Mucosa of rectum (tissue), 2 donors: Measurements from ENCODE around the gene ZNF608.

Experiments used
- H3K27ac ChIP-seq, 2 donors: one replicate each; pipeline ENCODE4 v1.7.0; 2013; ENCODE audit warnings: inconsistent platforms in 2 of 2, low read depth in 2 of 2, low read length in 2 of 2
- H3K27me3 ChIP-seq, 2 donors: one replicate each; pipeline ENCODE4 v1.7.0; 2013; ENCODE audit warnings: low read length in 2 of 2; ENCODE audit not compliant: control insufficient read depth in 2 of 2, insufficient read depth in 2 of 2
- H3K36me3 ChIP-seq, 2 donors: one replicate each; pipeline ENCODE4 v1.7.0; 2013; ENCODE audit warnings: low read length in 2 of 2; ENCODE audit not compliant: control insufficient read depth in 2 of 2, insufficient read depth in 2 of 2
- H3K4me1 ChIP-seq, 2 donors: one replicate each; pipeline ENCODE4 v1.7.0; 2013; ENCODE audit warnings: low read length in 2 of 2, mild to moderate bottlenecking in 1 of 2; ENCODE audit not compliant: control insufficient read depth in 2 of 2, insufficient read depth in 2 of 2
- H3K4me3 ChIP-seq, 2 donors: one replicate each; pipeline ENCODE4 v1.7.0; 2013; ENCODE audit warnings: low read length in 2 of 2
- H3K9ac ChIP-seq, 2 donors: one replicate each; pipeline ENCODE4 v1.7.0; 2013; ENCODE audit warnings: low read length in 2 of 2, low read depth in 1 of 2, mild to moderate bottlenecking in 1 of 2
- H3K9me3 ChIP-seq, 2 donors: one replicate each; pipeline ENCODE4 v1.7.0; 2013; ENCODE audit warnings: low read length in 2 of 2; ENCODE audit not compliant: control insufficient read depth in 2 of 2
- donor health status: healthy.
- donor health status: Normal muscosa, but diverticular disease.

ZNF608 gene

GRCh38 chr5:124780011-124780410 lies 33.6 kb upstream of the ZNF608 start:
- Histone ChIP-seq H3K27ac (no peak overlapping the region), H3K9ac (no peak overlapping the region), H3K4me1 (no peaks in the 10 kb centered on the region), H3K4me3 (no peak overlapping the region), H3K9me3 (no peaks in the 10 kb centered on the region), H3K36me3 (no peaks in the 10 kb centered on the region), H3K27me3 (no peaks in the 10 kb centered on the region)

GRCh38 chr5:124773315-124774311 lies 27.2 kb upstream of the ZNF608 start:
- H3K9ac ChIP-seq = no peak overlapping the region
- no peaks in the 10 kb centered on the region for H3K27me3 ChIP-seq
- no peak overlapping the region for H3K27ac ChIP-seq
- H3K4me1 ChIP-seq = no peaks in the 10 kb centered on the region
- H3K4me3 ChIP-seq = no peak overlapping the region
- no peaks in the 10 kb centered on the region for H3K9me3 ChIP-seq
- no peaks in the 10 kb centered on the region for H3K36me3 ChIP-seq

- Histone ChIP-seq H3K27ac (no peak overlapping the region), H3K4me1 (no peaks in the 10 kb centered on the region), H3K27me3 (no peaks in the 10 kb centered on the region), H3K36me3 (no peaks in the 10 kb centered on the region), H3K9me3 (no peaks in the 10 kb centered on the region), H3K9ac (no peak overlapping the region), H3K4me3 (no peak overlapping the region)
Observed at GRCh38 chr5:124772457-124773200, 26.2 kb upstream of the ZNF608 start.

GRCh38 chr5:124771761-124772160 lies 25.3 kb upstream of the ZNF608 start:
- H3K9ac ChIP-seq = no peak overlapping the region
- no peaks in the 10 kb centered on the region for H3K9me3 ChIP-seq
- no peak overlapping the region for H3K27ac ChIP-seq
- H3K27me3 ChIP-seq = no peaks in the 10 kb centered on the region
- no peaks in the 10 kb centered on the region for H3K4me1 ChIP-seq
- H3K4me3 ChIP-seq = no peak overlapping the region
- H3K36me3 ChIP-seq = no peaks in the 10 kb centered on the region

- no peak overlapping the region for H3K27ac ChIP-seq
- H3K36me3 ChIP-seq = no peaks in the 10 kb centered on the region
- no peak overlapping the region for H3K9ac ChIP-seq
- H3K4me3 ChIP-seq = no peak overlapping the region
- H3K27me3 ChIP-seq = no peaks in the 10 kb centered on the region
- H3K4me1 ChIP-seq = no peaks in the 10 kb centered on the region
- no peaks in the 10 kb centered on the region for H3K9me3 ChIP-seq
Observed at GRCh38 chr5:124764992-124765611, 18.7 kb upstream of the ZNF608 start.

GRCh38 chr5:124764585-124764984 lies 18.1 kb upstream of the ZNF608 start:
- Histone ChIP-seq H3K9me3 (no peaks in the 10 kb centered on the region), H3K4me1 (no peaks in the 10 kb centered on the region), H3K27ac (no peak overlapping the region), H3K27me3 (no peaks in the 10 kb centered on the region), H3K4me3 (no peak overlapping the region), H3K9ac (no peak overlapping the region), H3K36me3 (no peaks in the 10 kb centered on the region)

- Histone ChIP-seq H3K9me3 (no peaks in the 10 kb centered on the region), H3K27me3 (no peaks in the 10 kb centered on the region), H3K4me1 (no peaks in the 10 kb centered on the region), H3K4me3 (no peak overlapping the region), H3K36me3 (no peaks in the 10 kb centered on the region), H3K27ac (no peak overlapping the region), H3K9ac (no peak overlapping the region)
Observed at GRCh38 chr5:124761010-124761409, 14.6 kb upstream of the ZNF608 start.

- Histone ChIP-seq H3K27me3 (no peaks in the 10 kb centered on the region), H3K36me3 (no peaks in the 10 kb centered on the region), H3K4me3 (no peak overlapping the region), H3K9me3 (no peaks in the 10 kb centered on the region), H3K9ac (no peak overlapping the region), H3K4me1 (no peaks in the 10 kb centered on the region), H3K27ac (no peak overlapping the region)
Observed at GRCh38 chr5:124760608-124761007, 14.2 kb upstream of the ZNF608 start.

GRCh38 chr5:124755565-124755964 lies 9.1 kb upstream of the ZNF608 start:
- Histone ChIP-seq H3K27me3 (no peaks in the 10 kb centered on the region), H3K27ac (no peak overlapping the region), H3K4me1 (no peaks in the 10 kb centered on the region), H3K9ac (no peak overlapping the region), H3K4me3 (no peak overlapping the region), H3K36me3 (no peaks in the 10 kb centered on the region), H3K9me3 (no peaks in the 10 kb centered on the region)

GRCh38 chr5:124755041-124755440 lies 8.6 kb upstream of the ZNF608 start:
- H3K27me3 ChIP-seq = no peaks in the 10 kb centered on the region
- H3K4me1 ChIP-seq = peaks cover 0 to 2% of the 10 kb centered on the region in 2 donors
- H3K27ac ChIP-seq = no peak overlapping the region
- H3K36me3 ChIP-seq = no peaks in the 10 kb centered on the region
- peak overlapping the region in 1 of 2 donors; percentile 28 for H3K4me3 ChIP-seq
- H3K9me3 ChIP-seq = no peaks in the 10 kb centered on the region
- H3K9ac ChIP-seq = no peak overlapping the region
